ENCODE data around the gene GALNTL6.

- TF ChIP-seq MAFK (IDR thresholded peaks at IDR 0.05; ENCODE audit: low read depth, low read length) = no peak
- no peak for TF ChIP-seq POLR2A (IDR thresholded peaks at IDR 0.05; ENCODE audit: low read depth, low read length)
- TF ChIP-seq BHLHE40 (IDR thresholded peaks at IDR 0.05; ENCODE audit: low read depth, low read length) = no peak
- TF ChIP-seq CTCF (conservative IDR thresholded peaks at IDR 0.05; ENCODE audit: low read depth, low read length) = no peak
- no peak for TF ChIP-seq SMC3 (IDR thresholded peaks at IDR 0.05; ENCODE audit: low read depth, low read length)
- TF ChIP-seq MAZ (IDR thresholded peaks at IDR 0.05; ENCODE audit: borderline replicate concordance, low read depth, low read length) = no peak
- TF ChIP-seq ELK1 (IDR thresholded peaks at IDR 0.05; ENCODE audit: borderline replicate concordance, low read depth, low read length) = no peak
- TF ChIP-seq RAD21 (IDR thresholded peaks at IDR 0.05; ENCODE audit: low read length) = no peak
- no peak for TF ChIP-seq RFX5 (IDR thresholded peaks at IDR 0.05; ENCODE audit: low read depth, low read length)
Measured at GRCh38 chr4:171857302-171858012, 44.3 kb downstream of the GALNTL6 start.
